Hematopoietic multipotent progenitor cell treated with erythropoietin and hydrocortisone succinate and interleukin-3 and kit ligand, for 17 days (in vitro differentiated cells): ENCODE results near the gene TTC24.
"Not testable (repeated sequence)": the region's sequence is repeated elsewhere in the genome, so short reads cannot be mapped to it uniquely, and the experiment has no call there.

ENCODE experiments used
- DNase-seq: peaks from one replicate; pipeline ENCODE4 v3.0.0-alpha.2; 2015; ENCODE audit warnings: low spot score

TTC24 gene

GRCh38 chr1:156608981-156609380 is 29.5 kb downstream of the TTC24 start:
- peak; percentile 37 for DNase-seq

- not testable (repeated sequence) for DNase-seq
Observed at GRCh38 chr1:156610072-156610471, 30.5 kb downstream of the TTC24 start.

GRCh38 chr1:156612666-156613065 is 33.1 kb downstream of the TTC24 start:
- no peak for DNase-seq

- no peak for DNase-seq
Observed at GRCh38 chr1:156615946-156616345, 36.4 kb downstream of the TTC24 start.

GRCh38 chr1:156616463-156616862 is 36.9 kb downstream of the TTC24 start:
- DNase-seq = peak; percentile 15

GRCh38 chr1:156618853-156619581 is 39.5 kb downstream of the TTC24 start, which contains the start of gene HAPLN2:
TSS of gene HAPLN2 (plus strand) at chr1:156619415. CDS start at chr1:156623491, 4,076 bp downstream.
- DNase-seq = no peak

GRCh38 chr1:156619582-156619955 is 40.0 kb downstream of the TTC24 start:
- no peak for DNase-seq

- DNase-seq = no peak
Observed at GRCh38 chr1:156622581-156623297, 43.2 kb downstream of the TTC24 start.

GRCh38 chr1:156623946-156624813 is 44.7 kb downstream of the TTC24 start:
- DNase-seq = no peak

- DNase-seq = no peak
Observed at GRCh38 chr1:156624814-156625435, 45.4 kb downstream of the TTC24 start.

- DNase-seq = peak; percentile 47
Observed at GRCh38 chr1:156625436-156626078, 46.0 kb downstream of the TTC24 start.

- DNase-seq = no peak
Observed at GRCh38 chr1:156626079-156626438, 46.5 kb downstream of the TTC24 start.

GRCh38 chr1:156627313-156627880 is 47.9 kb downstream of the TTC24 start:
- peak; percentile 47 for DNase-seq

GRCh38 chr1:156629823-156630449 is 50.4 kb downstream of the TTC24 start:
- no peak for DNase-seq

- DNase-seq = not testable (repeated sequence)
Observed at GRCh38 chr1:156631152-156631551, 51.6 kb downstream of the TTC24 start.

GRCh38 chr1:156632355-156632754 is 52.8 kb downstream of the TTC24 start:
- DNase-seq = no peak
